WTC11 (cell line): ENCODE data around the gene VIT.

Source experiments
- CREM ChIP-seq: sonication (generic); formaldehyde crosslinking; IDR thresholded peaks from 2 replicates; pipeline ENCODE4 v1.8.1; 2022; ENCODE audit warnings: mild to moderate bottlenecking, missing genetic modification reagents, moderate library complexity
- FOXJ3 ChIP-seq: sonication (generic); formaldehyde crosslinking; IDR thresholded peaks from 2 replicates; pipeline ENCODE4 v1.9.0; 2021; ENCODE audit warnings: missing genetic modification reagents, mild to moderate bottlenecking, borderline replicate concordance
- NFYB ChIP-seq: sonication (generic); formaldehyde crosslinking; conservative IDR thresholded peaks from 2 replicates; pipeline ENCODE4 v1.8.0; 2022; ENCODE audit warnings: low read depth, missing genetic modification reagents
- ZNF423 ChIP-seq: fragments of 250-450 bp; sonication (Bioruptor Pico); IDR thresholded peaks from 2 replicates; pipeline ENCODE4 v2.1.2; 2022; ENCODE audit warnings: mild to moderate bottlenecking, moderate library complexity
- ZNF671 ChIP-seq: fragments of 250-450 bp; sonication (Bioruptor Pico); IDR thresholded peaks from 2 replicates; pipeline ENCODE4 v1.8.0; 2021; ENCODE audit warnings: mild to moderate bottlenecking
- TF ChIP-seq, protein P1 (sequence below): sonication (generic); formaldehyde crosslinking; IDR thresholded peaks from 2 replicates; pipeline ENCODE4 v1.8.0; 2022; ENCODE audit warnings: mild to moderate bottlenecking, missing genetic modification reagents
- TF ChIP-seq, protein P2 (sequence below): sonication (generic); formaldehyde crosslinking; conservative IDR thresholded peaks from 2 replicates; pipeline ENCODE4 v1.8.1; 2023; ENCODE audit warnings: mild to moderate bottlenecking, low read depth, missing genetic modification reagents, moderate library complexity
- TF ChIP-seq, protein P3 (sequence below): sonication (generic); formaldehyde crosslinking; IDR thresholded peaks from 2 replicates; pipeline ENCODE4 v1.8.1; 2022; ENCODE audit warnings: low read depth, missing genetic modification reagents, borderline replicate concordance
- TF ChIP-seq, protein P4 (sequence below): sonication (generic); formaldehyde crosslinking; IDR thresholded peaks from 2 replicates; pipeline ENCODE4 v1.8.0; 2022; ENCODE audit warnings: missing genetic modification reagents
- TF ChIP-seq, protein P5 (sequence below): sonication (generic); formaldehyde crosslinking; IDR thresholded peaks from 2 replicates; pipeline ENCODE4 v1.8.1; 2022; ENCODE audit warnings: mild to moderate bottlenecking, moderate library complexity, missing genetic modification reagents
- TF ChIP-seq, protein P6 (sequence below): fragments of 200-600 bp; IDR thresholded peaks from 2 replicates; pipeline ENCODE4 v1.8.0; 2022; ENCODE audit warnings: antibody characterized with exemption
- TF ChIP-seq, protein P7 (sequence below): sonication (generic); formaldehyde crosslinking; IDR thresholded peaks from 2 replicates; pipeline ENCODE4 v1.8.1; 2023; ENCODE audit warnings: mild to moderate bottlenecking, missing genetic modification reagents, moderate library complexity

DNA sequence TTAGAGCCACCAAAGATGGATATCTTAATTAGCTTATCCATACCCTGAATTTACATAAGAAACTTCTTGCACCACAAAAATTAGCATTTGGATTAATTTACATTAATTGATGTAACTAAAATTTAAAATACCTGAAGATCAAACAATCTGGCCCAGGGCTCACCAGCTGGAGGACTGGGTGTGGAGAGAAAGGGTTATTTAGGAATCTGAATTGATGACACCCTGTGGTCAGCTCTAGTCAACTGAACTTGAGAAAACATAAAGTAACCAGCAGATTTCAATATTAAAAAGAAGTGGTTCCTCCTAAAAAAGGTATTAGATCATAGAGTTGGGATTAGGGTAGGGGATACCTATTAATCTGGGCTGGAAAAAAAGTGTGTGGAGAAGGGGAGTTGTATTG is 147.3 kb downstream of the VIT start:
- TF ChIP-seq ZNF671 (CRISPR knock-in tag) (no peak), FOXJ3 (CRISPR knock-in tag) (no peak), CREM (CRISPR knock-in tag) (no peak), ZNF423 (CRISPR knock-in tag) (no peak), NFYB (CRISPR knock-in tag) (no peak)
- TF ChIP-seq, protein P1, sequence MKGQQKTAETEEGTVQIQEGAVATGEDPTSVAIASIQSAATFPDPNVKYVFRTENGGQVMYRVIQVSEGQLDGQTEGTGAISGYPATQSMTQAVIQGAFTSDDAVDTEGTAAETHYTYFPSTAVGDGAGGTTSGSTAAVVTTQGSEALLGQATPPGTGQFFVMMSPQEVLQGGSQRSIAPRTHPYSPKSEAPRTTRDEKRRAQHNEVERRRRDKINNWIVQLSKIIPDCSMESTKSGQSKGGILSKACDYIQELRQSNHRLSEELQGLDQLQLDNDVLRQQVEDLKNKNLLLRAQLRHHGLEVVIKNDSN (CRISPR knock-in tag): no peak
- TF ChIP-seq, protein P2, sequence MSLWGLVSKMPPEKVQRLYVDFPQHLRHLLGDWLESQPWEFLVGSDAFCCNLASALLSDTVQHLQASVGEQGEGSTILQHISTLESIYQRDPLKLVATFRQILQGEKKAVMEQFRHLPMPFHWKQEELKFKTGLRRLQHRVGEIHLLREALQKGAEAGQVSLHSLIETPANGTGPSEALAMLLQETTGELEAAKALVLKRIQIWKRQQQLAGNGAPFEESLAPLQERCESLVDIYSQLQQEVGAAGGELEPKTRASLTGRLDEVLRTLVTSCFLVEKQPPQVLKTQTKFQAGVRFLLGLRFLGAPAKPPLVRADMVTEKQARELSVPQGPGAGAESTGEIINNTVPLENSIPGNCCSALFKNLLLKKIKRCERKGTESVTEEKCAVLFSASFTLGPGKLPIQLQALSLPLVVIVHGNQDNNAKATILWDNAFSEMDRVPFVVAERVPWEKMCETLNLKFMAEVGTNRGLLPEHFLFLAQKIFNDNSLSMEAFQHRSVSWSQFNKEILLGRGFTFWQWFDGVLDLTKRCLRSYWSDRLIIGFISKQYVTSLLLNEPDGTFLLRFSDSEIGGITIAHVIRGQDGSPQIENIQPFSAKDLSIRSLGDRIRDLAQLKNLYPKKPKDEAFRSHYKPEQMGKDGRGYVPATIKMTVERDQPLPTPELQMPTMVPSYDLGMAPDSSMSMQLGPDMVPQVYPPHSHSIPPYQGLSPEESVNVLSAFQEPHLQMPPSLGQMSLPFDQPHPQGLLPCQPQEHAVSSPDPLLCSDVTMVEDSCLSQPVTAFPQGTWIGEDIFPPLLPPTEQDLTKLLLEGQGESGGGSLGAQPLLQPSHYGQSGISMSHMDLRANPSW (CRISPR knock-in tag): no peak
- TF ChIP-seq, protein P3, sequence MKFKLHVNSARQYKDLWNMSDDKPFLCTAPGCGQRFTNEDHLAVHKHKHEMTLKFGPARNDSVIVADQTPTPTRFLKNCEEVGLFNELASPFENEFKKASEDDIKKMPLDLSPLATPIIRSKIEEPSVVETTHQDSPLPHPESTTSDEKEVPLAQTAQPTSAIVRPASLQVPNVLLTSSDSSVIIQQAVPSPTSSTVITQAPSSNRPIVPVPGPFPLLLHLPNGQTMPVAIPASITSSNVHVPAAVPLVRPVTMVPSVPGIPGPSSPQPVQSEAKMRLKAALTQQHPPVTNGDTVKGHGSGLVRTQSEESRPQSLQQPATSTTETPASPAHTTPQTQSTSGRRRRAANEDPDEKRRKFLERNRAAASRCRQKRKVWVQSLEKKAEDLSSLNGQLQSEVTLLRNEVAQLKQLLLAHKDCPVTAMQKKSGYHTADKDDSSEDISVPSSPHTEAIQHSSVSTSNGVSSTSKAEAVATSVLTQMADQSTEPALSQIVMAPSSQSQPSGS (CRISPR knock-in tag): no peak
- TF ChIP-seq, protein P4, sequence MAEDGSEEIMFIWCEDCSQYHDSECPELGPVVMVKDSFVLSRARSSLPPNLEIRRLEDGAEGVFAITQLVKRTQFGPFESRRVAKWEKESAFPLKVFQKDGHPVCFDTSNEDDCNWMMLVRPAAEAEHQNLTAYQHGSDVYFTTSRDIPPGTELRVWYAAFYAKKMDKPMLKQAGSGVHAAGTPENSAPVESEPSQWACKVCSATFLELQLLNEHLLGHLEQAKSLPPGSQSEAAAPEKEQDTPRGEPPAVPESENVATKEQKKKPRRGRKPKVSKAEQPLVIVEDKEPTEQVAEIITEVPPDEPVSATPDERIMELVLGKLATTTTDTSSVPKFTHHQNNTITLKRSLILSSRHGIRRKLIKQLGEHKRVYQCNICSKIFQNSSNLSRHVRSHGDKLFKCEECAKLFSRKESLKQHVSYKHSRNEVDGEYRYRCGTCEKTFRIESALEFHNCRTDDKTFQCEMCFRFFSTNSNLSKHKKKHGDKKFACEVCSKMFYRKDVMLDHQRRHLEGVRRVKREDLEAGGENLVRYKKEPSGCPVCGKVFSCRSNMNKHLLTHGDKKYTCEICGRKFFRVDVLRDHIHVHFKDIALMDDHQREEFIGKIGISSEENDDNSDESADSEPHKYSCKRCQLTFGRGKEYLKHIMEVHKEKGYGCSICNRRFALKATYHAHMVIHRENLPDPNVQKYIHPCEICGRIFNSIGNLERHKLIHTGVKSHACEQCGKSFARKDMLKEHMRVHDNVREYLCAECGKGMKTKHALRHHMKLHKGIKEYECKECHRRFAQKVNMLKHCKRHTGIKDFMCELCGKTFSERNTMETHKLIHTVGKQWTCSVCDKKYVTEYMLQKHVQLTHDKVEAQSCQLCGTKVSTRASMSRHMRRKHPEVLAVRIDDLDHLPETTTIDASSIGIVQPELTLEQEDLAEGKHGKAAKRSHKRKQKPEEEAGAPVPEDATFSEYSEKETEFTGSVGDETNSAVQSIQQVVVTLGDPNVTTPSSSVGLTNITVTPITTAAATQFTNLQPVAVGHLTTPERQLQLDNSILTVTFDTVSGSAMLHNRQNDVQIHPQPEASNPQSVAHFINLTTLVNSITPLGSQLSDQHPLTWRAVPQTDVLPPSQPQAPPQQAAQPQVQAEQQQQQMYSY (CRISPR knock-in tag): no peak
- TF ChIP-seq, protein P5, sequence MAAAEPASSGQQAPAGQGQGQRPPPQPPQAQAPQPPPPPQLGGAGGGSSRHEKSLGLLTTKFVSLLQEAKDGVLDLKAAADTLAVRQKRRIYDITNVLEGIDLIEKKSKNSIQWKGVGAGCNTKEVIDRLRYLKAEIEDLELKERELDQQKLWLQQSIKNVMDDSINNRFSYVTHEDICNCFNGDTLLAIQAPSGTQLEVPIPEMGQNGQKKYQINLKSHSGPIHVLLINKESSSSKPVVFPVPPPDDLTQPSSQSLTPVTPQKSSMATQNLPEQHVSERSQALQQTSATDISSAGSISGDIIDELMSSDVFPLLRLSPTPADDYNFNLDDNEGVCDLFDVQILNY (CRISPR knock-in tag): no peak
- TF ChIP-seq, protein P6, sequence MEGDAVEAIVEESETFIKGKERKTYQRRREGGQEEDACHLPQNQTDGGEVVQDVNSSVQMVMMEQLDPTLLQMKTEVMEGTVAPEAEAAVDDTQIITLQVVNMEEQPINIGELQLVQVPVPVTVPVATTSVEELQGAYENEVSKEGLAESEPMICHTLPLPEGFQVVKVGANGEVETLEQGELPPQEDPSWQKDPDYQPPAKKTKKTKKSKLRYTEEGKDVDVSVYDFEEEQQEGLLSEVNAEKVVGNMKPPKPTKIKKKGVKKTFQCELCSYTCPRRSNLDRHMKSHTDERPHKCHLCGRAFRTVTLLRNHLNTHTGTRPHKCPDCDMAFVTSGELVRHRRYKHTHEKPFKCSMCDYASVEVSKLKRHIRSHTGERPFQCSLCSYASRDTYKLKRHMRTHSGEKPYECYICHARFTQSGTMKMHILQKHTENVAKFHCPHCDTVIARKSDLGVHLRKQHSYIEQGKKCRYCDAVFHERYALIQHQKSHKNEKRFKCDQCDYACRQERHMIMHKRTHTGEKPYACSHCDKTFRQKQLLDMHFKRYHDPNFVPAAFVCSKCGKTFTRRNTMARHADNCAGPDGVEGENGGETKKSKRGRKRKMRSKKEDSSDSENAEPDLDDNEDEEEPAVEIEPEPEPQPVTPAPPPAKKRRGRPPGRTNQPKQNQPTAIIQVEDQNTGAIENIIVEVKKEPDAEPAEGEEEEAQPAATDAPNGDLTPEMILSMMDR: no peak
- TF ChIP-seq, protein P7, sequence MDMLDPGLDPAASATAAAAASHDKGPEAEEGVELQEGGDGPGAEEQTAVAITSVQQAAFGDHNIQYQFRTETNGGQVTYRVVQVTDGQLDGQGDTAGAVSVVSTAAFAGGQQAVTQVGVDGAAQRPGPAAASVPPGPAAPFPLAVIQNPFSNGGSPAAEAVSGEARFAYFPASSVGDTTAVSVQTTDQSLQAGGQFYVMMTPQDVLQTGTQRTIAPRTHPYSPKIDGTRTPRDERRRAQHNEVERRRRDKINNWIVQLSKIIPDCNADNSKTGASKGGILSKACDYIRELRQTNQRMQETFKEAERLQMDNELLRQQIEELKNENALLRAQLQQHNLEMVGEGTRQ (CRISPR knock-in tag): no peak
